ENCODE results near the gene ALOX12B. TPM values are rescaled to one million over a fixed set of nuclear protein-coding genes. Genes with fewer than 3 reads are reported as not detected.

Gene ALOX12B
- total and polyA plus RNA-seq, 2 donors (not counting 3 experiments of a cell fraction or from before 2014, with no cell fraction given), result not detected

DNA sequence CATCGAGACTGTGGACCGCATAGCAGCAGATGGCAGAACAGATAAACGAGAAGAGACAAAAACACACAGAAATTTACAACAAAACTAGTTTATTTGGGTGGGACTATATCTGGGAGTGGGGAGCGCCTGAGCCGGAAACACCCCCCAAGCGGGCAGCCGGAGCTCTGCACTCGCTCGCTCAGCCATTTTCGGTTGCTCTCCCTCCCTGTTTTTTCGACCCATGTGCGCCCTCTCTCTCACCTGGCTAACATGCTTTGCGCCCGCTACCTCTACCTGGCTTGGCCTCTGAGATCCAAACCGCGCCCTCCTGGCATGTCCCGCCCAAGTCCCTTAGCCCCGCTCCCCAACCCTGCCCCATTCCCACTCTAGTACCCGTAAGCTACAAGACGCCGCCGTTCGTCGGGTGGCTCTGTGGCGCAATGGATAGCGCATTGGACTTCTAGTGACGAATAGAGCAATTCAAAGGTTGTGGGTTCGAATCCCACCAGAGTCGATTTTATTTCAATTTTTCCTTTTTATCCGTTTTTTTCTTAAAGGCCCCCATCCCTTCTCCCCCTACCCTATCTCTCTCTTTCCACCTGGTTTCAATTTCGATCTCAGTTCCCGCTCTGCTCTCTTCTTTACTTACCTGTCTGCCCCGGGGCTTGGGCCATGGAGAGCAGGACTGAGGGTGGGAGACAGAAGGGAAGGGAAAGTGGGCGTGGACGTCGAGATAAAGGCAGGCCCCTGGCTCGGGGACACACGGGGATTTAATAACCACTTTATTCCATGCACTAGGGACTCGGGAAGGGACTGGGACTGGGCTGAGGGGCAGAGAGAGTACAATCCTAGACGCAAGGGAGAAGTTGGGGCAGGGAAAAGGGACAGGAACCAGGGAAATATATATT, 33.2 kb upstream of the ALOX12B start:
- Histone ChIP-seq H3K36me3 (ENCODE audit: control insufficient read depth in 2 of 2, extremely low read depth in 1 of 2, insufficient read depth in 2 of 2, low read length in 2 of 2) (no peaks in the 10 kb centered on the region), H3K9me3 (replicated peaks; ENCODE audit: control insufficient read depth, insufficient read depth, low read length) (no peaks in the 10 kb centered on the region), H2AFZ (ENCODE audit: low read depth, low read length) (peak overlapping the region; percentile 8), H3K79me2 (ENCODE audit: control insufficient read depth, insufficient read depth, low read length) (no peaks in the 10 kb centered on the region), H3K27ac (ENCODE audit: insufficient read depth, low read depth, low read length) (no peak overlapping the region), H3K9me1 (replicated peaks; ENCODE audit: control insufficient read depth, extremely low read depth, insufficient read depth, low read length) (no peaks in the 10 kb centered on the region), H3K4me3 (replicated peaks in 1 of 3; ENCODE audit: insufficient read depth in 1 of 3, low read depth in 1 of 3, low read length in 3 of 3) (peak overlapping the region; percentile 42 to 51 (median 50)), H3K27me3 (ENCODE audit: control insufficient read depth in 2 of 2, insufficient read depth in 2 of 2, low read length in 2 of 2) (peaks cover 24 to 31% of the 10 kb centered on the region in 2 experiments), H4K20me1 (replicated peaks; ENCODE audit: control insufficient read depth, extremely low read depth, insufficient read depth, low read length) (peaks cover 3% of the 10 kb centered on the region), H3K4me2 (ENCODE audit: insufficient read depth, low read length) (peak overlapping the region; percentile 54), H3K9ac (replicated peaks; ENCODE audit: extremely low read depth, insufficient read depth, low read length) (peak overlapping the region; percentile 25), H3K4me1 (ENCODE audit: control insufficient read depth, extremely low read depth, insufficient read depth, low read length) (peaks cover 45% of the 10 kb centered on the region)
- ChIA-PET CTCF (interaction anchor here (0.9 to 6.8 kb wide), 11 partner anchors 11 to 103 kb away, joined by 3 to 51 read pairs (median 6); no protein-coding TSS in a partner anchor), POLR2A (interaction anchor here (1.6 to 2.7 kb wide), 2 partner anchors 52 to 53 kb away, joined by 4 to 16 read pairs; no protein-coding TSS in a partner anchor)
- BruUV-seq (replicated peaks), result no TSS peak
- FAIRE-seq (peak; percentile 61), DNase-seq (ENCODE audit: low read depth, low spot score) (peak; percentile 72)
- no peak for TF ChIP-seq FOS (IDR thresholded peaks at IDR 0.05; ENCODE audit: borderline replicate concordance, insufficient read depth, low read length)
- no peak for TF ChIP-seq POLR2A (IDR thresholded peaks at IDR 0.05; ENCODE audit: low read depth, low read length)
- TF ChIP-seq, protein P1, sequence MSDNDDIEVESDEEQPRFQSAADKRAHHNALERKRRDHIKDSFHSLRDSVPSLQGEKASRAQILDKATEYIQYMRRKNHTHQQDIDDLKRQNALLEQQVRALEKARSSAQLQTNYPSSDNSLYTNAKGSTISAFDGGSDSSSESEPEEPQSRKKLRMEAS (IDR thresholded peaks at IDR 0.05; ENCODE audit: insufficient read depth, insufficient read length), result no peak
- TF ChIP-seq MYC (IDR thresholded peaks at IDR 0.05; ENCODE audit: low read depth, low read length), result no peak
- TF ChIP-seq CTCF (IDR thresholded peaks at IDR 0.05; ENCODE audit: extremely low read depth in 1 of 2, insufficient read depth in 1 of 2, low read depth in 1 of 2, low read length in 2 of 2), result peak; percentile 29 to 48
- intact Hi-C loops (cut with micrococcal nuclease) (loop anchor here (1.0 to 5.0 kb wide), 5 partner anchors 38 to 278 kb away; no protein-coding TSS in a partner anchor), dilution Hi-C loops (cut with MboI; ENCODE audit: extremely low pct_ligation_motif_present, low sequenced_read_pairs) (no loop called here)
